Measurements from ENCODE around the gene ADNP.
"Not testable (repeated sequence)": the region's sequence is repeated elsewhere in the genome, so short reads cannot be mapped to it uniquely, and the experiment has no call there.

The ADNP gene

DNA sequence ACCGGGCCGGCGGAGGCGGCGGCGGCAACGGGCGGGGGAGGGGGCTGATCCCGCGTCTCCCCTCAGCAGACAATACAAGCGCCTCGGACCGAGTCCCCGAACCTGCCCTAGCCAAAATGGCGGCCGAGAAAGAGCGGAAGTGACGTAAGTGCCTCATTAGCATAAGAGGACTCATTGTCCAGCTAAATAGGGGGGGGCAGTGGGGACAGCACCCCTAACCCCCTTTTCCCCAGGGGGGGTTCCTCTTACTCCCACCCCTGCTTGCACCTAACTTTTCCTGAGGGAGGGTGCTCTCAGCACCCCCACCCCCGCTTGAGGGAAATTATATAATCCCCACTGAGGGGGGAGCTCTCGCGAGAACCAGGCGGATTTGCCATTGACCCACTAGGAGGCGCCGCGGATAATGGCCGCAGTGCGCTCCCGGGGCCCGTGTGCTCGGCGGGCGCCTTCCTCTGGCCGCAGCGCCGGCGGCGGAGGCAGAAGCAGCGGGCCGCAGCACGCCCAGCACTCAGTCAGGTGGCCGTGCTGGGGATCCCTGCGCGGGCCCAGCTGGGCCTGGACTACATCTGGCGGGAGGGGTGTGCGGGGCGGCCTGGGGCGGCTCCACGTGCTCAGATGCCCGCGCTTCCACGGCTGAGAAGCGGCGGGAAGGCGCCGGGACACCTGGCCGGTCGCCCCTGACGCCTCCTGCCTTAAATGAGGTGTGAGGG, at the start of gene ADNP:
Gene ADNP, minus strand, starts transcription at position 132 of the 710 bp plus-strand sequence. CDS start 27,441 bp downstream, outside the sequence.
- peak; percentile 83 for DNase-seq (ENCODE audit: low read depth)

- DNase-seq (ENCODE audit: low read depth): peak; percentile 99
These were observed 48.9 kb upstream of the ADNP start for GRCh38 chr20:50980071-50980681.

DNA sequence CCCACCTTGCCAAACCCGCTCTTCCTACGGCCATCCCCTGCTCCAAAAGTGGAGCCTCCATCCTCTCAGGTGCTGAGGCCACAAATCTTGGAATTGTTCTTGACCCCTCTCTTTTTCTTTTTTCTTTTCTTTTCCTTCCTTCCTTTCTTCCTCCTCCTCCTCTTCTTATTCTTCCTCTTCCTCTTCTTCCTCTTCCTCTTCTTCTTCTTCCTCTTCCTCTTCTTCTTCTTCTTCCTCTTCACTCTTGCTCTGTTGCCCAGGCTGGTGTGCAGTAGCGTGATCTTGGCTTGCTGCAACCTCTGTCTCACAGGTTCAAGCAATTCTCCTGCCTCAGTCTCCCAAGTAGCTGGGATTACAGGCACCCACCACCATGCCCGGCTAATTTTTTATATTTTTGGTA, 47.3 kb upstream of the ADNP start:
- DNase-seq (ENCODE audit: low read depth): not testable (repeated sequence)

DNA sequence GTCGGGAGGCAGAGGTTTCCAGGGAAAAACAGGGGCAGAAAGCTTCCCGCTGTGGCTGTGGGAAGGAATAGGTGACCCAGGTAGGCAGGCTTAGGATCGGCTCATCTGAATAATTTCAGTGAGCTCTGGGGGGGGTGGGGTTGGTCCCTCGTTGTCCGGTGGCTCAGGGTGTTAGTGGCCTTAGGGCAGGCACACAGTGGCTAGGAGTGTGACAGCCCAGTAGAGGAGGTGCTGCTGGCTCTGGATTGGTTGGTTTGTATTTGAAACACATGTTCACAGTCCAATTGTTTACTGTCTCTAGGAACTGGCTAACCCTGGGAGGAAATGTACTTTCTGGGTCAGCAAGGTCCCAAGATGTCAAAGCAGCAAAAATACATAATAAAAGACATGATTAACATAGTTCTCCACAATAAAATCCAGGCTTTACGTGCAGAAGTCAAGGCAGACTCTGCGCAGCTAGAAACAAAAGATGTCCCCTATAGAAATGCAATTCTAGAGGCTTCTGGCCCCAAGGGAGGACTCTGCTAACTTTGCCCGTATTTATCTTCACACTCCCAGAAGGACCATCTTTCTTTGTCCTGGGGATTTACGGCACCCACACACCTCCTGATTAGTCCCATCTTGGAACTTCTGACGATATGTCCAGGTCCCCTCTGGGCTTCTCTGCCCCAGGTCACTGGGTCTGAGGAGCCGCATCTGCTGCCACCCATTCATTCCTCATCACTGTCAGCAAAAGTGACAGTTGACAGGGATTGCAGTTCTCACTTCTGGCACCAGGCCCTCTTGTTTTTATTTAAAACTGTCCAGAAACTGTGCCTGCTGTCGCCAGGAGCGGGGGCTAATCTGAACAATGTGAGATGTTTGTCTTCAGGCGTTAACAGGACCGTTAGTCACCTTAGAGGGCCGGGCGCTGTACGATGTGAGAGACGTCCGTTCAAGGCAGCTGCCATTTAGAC, 46.1 kb upstream of the ADNP start:
- DNase-seq (ENCODE audit: low read depth): no peak

DNA sequence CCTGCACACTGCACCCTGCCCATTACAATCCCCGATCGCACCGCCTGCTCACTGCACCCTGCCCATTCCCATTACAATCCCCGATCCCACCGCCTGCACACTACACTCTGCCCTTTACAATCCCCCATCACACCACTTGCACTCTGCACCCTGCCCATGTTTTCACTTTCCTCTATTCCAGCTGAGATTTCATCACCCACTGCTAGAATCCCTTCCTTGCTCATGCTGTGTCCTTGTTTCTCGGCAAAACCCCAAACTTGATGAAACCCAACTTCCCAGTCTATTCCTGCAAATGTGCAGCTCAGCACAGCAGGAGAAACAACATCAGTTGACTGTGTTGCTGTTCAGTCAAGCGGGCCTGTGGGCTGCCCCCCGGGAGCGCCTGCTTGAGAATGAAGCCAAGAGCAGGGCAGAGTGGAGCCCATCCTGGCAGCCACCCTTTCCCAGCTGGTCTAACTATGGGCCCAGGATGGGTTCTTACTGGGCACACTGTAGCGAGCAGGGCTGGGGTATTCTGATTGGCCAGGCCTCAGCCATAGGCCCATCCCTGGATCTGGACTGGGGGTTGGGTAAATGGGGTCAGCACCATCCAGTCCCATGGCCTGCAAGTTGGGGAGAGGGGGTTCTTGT, 44.6 kb upstream of the ADNP start:
- no peak for DNase-seq (ENCODE audit: low read depth)

DNA sequence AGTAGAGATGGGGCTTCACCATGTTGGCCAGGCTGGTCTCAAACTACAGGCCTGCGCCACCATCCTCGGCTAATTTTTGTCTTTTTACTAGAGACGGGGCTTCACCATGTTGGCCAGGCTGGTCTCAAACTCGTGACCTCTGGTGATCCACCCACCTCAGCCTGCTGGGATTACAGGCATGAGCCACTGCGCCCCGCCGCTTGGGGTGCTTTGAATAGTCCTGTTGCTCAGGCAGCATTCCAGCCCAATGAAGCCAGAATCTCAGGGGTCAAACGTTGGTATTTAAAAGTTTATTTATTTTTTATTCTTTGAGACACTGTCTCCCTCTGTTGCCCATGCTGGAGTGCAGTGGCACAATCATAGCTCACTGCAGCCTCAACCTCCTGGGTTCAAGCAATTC, 38.7 kb upstream of the ADNP start:
- no peak for DNase-seq (ENCODE audit: low read depth)

DNA sequence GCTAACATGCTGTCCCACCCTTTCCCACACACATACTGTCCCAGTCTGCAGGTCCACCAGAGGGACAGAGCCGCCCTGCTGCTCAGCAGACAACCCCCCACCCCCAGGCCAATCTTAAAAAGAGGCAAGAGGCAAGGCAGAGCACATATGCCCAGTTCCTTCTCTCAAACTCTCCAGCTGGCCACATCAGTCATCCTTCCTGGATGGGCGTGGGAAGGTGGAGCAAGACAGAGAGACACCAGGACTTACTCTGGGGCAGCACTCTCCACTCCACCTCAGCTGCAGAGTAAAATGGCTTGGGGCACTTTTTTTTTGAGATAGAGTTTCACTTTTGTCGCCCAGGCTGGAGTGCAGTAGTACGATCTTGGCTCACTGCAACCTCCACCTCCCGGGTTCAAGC, 38.2 kb upstream of the ADNP start:
- DNase-seq (ENCODE audit: low read depth): no peak

- no peak for DNase-seq (ENCODE audit: low read depth)
These were observed 37.1 kb upstream of the ADNP start for GRCh38 chr20:50968289-50968688.

- DNase-seq (ENCODE audit: low read depth): no peak
These were observed 36.3 kb upstream of the ADNP start for GRCh38 chr20:50967586-50967985.

DNA sequence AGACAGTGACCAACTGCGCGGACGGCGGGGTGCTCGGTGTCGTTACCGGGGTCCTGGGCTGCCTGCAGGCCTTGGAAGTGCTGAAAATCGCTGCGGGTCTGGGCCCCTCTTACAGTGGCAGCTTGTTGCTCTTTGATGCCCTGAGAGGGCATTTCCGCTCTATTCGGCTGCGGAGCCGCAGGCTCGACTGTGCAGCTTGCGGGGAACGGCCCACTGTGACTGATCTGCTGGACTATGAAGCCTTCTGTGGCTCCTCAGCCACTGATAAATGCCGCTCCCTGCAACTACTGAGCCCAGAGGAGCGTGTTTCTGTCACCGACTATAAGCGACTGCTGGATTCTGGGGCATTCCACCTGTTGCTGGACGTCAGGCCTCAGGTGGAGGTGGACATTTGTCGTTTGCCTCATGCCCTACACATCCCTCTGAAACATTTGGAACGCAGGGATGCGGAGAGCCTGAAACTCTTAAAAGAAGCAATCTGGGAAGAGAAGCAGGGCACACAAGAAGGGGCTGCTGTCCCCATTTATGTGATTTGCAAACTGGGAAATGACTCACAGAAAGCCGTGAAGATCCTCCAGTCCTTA, 28.4 kb upstream of the ADNP start:
- no peak for DNase-seq (ENCODE audit: low read depth)

DNA sequence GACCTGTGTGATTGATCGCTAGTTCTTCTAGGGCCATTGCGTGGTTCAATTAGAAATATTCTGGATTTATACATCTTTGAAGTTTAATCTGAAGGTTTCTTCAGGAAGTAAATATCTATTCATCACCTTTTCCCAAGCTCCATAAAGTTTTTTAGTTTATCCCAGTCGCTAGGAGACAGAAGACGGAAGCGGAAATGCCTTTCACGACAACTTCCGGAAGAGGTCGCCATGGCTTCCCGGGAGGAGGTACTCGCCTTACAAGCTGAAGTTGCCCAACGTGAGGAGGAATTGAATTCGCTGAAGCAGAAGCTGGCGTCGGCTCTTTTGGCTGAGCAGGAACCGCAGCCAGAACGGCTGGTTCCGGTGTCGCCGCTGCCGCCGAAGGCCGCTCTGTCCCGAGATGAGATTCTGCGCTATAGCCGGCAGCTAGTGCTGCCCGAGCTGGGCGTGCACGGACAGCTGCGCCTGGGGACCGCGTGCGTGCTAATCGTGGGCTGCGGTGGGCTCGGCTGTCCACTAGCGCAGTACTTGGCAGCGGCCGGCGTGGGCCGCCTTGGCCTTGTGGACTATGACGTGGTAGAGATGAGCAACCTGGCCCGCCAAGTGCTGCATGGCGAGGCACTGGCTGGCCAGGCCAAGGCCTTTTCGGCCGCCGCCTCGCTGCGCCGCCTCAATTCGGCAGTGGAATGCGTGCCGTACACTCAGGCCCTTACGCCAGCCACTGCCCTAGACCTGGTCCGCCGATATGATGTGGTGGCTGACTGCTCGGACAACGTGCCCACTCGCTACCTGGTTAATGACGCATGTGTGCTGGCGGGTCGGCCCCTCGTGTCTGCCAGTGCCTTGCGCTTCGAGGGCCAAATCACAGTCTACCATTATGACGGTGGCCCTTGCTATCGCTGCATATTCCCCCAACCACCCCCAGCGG, 27.6 kb upstream of the ADNP start, which contains the start of gene MOCS3:
Gene MOCS3, plus strand, starts transcription at position 204 of the 928 bp plus-strand sequence. Its CDS starts 25 bp downstream, at position 229.
- peak; percentile 86 for DNase-seq (ENCODE audit: low read depth)

DNA sequence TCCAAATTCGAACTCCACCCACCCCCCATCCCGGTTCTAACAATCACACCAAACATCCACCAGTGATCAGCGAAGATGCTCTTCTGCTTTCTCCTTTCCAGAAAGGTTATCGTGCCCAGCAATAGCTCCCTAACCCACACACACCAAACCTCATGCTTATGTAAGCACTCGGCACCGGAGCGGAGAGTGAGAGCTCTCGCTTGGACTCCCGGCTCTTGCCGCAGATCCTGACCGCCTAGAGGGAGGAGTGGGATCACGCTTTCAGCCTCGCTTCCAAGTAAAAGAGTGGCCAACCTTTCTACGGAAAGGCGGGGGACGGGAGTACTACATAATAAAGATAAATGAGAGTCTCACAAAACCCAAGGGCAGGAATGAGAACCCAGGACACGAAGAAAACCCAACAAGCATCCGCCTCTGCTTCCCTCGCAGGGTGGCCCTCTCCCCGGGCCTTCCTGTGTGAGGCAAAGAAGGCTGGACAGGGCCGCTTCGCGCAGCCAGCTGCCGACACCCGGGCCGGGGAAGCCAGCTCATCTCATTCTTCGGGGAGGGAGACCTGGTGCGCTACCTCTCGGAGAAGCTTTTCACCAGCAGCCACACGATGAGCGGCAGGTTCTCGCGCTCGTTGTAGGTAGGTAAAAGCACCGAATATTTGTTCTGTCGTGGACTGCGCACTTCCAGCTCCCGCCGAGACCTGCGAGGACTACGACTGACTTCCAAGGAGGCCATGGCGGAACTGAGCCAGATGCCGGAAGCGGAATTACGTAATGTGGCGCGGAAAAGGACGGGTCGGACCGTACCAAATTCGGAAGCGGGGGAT, 26.8 kb upstream of the ADNP start, which contains the start of gene DPM1:
Gene DPM1, minus strand, starts transcription at position 735 of the 817 bp plus-strand sequence. Its CDS starts 9 bp downstream, at position 726.
- DNase-seq (ENCODE audit: low read depth): peak; percentile 78

GRCh38 chr20:50957276-50957675, 26.0 kb upstream of the ADNP start:
- DNase-seq (ENCODE audit: low read depth): no peak

GRCh38 chr20:50953821-50954220, 22.6 kb upstream of the ADNP start:
- no peak for DNase-seq (ENCODE audit: low read depth)

DNA sequence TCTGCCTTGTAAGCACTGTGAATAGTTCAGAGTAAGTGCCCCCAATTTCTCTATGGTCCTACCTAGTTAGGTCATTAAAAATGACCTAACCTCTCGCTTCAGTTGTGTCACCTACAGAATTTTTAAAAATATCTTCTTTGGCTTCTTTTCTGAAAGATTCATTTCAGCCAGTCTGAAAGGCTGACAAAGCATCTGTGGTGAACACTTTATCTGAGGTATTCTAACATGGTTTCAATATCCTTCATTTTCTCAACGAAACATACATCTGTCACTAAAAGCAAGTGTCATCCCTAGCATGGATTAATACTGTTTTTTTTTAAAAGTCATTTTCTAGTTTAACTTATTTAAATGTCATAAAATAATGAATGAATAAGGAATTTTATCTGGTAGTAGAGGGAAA, 22.0 kb upstream of the ADNP start:
- no peak for DNase-seq (ENCODE audit: low read depth)

GRCh38 chr20:50948132-50948785, 17.0 kb upstream of the ADNP start:
- DNase-seq (ENCODE audit: low read depth): no peak

GRCh38 chr20:50943069-50943468, 11.8 kb upstream of the ADNP start:
- DNase-seq (ENCODE audit: low read depth): no peak

- no peak for DNase-seq (ENCODE audit: low read depth)
These were observed 2.4 kb upstream of the ADNP start for GRCh38 chr20:50933589-50933988.

GRCh38 chr20:50932691-50933280, 1.5 kb upstream of the ADNP start:
- DNase-seq (ENCODE audit: low read depth): no peak

Measured in stromal cell of bone marrow (primary cell).